Caco-2 (cell line): Measurements from ENCODE around the gene TMF1. TPM values are rescaled to one million over a fixed set of nuclear protein-coding genes. Genes with fewer than 3 reads are reported as not detected.

Source experiments
- BruUV-seq: library from RNA; stranded (reverse); fragments of 400-500 nt; replicated peaks from 2 replicates; lab custom pipeline; 2021; lab: Mats Ljungman, UMichigan
- CTCF ChIA-PET: fragments of 300-600 bp; sonication (Branson Sonifier 250); formaldehyde crosslinking; loops from one replicate; lab custom pipeline; 2022; ENCODE audit warnings: antibody characterized with exemption; lab: Charles Lee
- POLR2A ChIA-PET: fragments of 300-600 bp; sonication (Branson Sonifier 250); formaldehyde crosslinking; loops from one replicate; lab custom pipeline; 2022; ENCODE audit warnings: antibody characterized with exemption; lab: Charles Lee
- DNase-seq, 2 experiments: peaks; one replicate each; pipeline versions ENCODE4 v3.0.0 to v3.0.0-alpha.2; 2020 to 2022
- H3K27me3 ChIP-seq: replicated peaks from 2 replicates; pipeline ENCODE4 v1.6.0; 2011; ENCODE audit warnings: low read length; ENCODE audit not compliant: control insufficient read depth, insufficient read depth
- H3K36me3 ChIP-seq: 2 replicates; pipeline ENCODE4 v1.5.1; 2011; ENCODE audit warnings: low read length; ENCODE audit not compliant: control insufficient read depth, insufficient read depth
- H3K4me1 ChIP-seq: fragments of 250-450 bp; sonication (Bioruptor Pico); 2 replicates; pipeline ENCODE4 v1.5.1; 2020; ENCODE audit warnings: mild to moderate bottlenecking
- H3K4me3 ChIP-seq: 2 replicates; pipeline ENCODE4 v1.5.1; 2011; ENCODE audit warnings: low read depth, mild to moderate bottlenecking, control low read depth, low read length
- H3K9me3 ChIP-seq: fragments of 250-450 bp; sonication (Bioruptor Pico); 2 replicates; pipeline ENCODE4 v1.5.1; 2020; ENCODE audit warnings: mild to moderate bottlenecking, moderate library complexity
- H3K27ac Mint-ChIP-seq: one replicate; pipeline ENCODE4 v1.8.0; 2022; ENCODE audit warnings: mixed read lengths; ENCODE audit not compliant: unreplicated experiment
- H3K27me3 Mint-ChIP-seq: one replicate; pipeline ENCODE4 v1.8.0; 2022; ENCODE audit warnings: mixed read lengths; ENCODE audit not compliant: insufficient read depth, unreplicated experiment
- H3K36me3 Mint-ChIP-seq: one replicate; pipeline ENCODE4 v1.8.0; 2022; ENCODE audit warnings: mild to moderate bottlenecking, mixed read lengths; ENCODE audit not compliant: insufficient read depth, unreplicated experiment
- H3K4me1 Mint-ChIP-seq: one replicate; pipeline ENCODE4 v1.8.0; 2022; ENCODE audit warnings: low read depth, mixed read lengths; ENCODE audit not compliant: unreplicated experiment
- H3K4me3 Mint-ChIP-seq: one replicate; pipeline ENCODE4 v1.8.0; 2022; ENCODE audit warnings: mild to moderate bottlenecking, moderate library complexity, mixed read lengths; ENCODE audit not compliant: unreplicated experiment
- H3K9me3 Mint-ChIP-seq: one replicate; pipeline ENCODE4 v1.8.0; 2022; ENCODE audit warnings: mixed read lengths; ENCODE audit not compliant: unreplicated experiment
- intact Hi-C: fragments of 100-400 bp; cut with micrococcal nuclease; formaldehyde crosslinking; loops from one replicate; pipeline ENCODE4 v1.10.0; 2022; ENCODE audit not compliant: unreplicated experiment
- microRNA-seq: library from miRNA; unstranded; fragments of <30 nt; microRNA quantifications from one replicate; pipeline ENCODE4 v1.2.0, GENCODE V29; 2022
- total RNA-seq: library from RNA; stranded (reverse); gene quantifications from 2 replicates; pipeline ENCODE4 v1.2.3, GENCODE V29; 2022
- TF ChIP-seq, protein P1 (sequence below), 2 experiments: fragments of 200-600 bp in 1 of 2; IDR thresholded peaks; 1 replicate in 1 of 2; 2 replicates in 1 of 2; pipeline versions ENCODE4 v1.5.1 to v1.8.0; 2011 to 2022; ENCODE audit warnings: antibody characterized with exemption in 1 of 2, control low read depth in 1 of 2, inconsistent platforms in 1 of 2, low read depth in 1 of 2, low read length in 1 of 2, mild to moderate bottlenecking in 1 of 2, moderate library complexity in 1 of 2; ENCODE audit not compliant: insufficient read depth in 1 of 2, severe bottlenecking in 1 of 2, unreplicated experiment in 1 of 2

The TMF1 gene
- total RNA-seq, 1 experiment from 2014 or later = 30.2 TPM

GRCh38 chr3:68974711-68975110 is 77.4 kb downstream of the TMF1 start:
- Mint-ChIP-seq H3K27me3 (peaks cover 5% of the 10 kb centered on the region), H3K27ac (no peak overlapping the region), H3K4me3 (no peak overlapping the region), H3K4me1 (no peaks in the 10 kb centered on the region), H3K36me3 (no peaks in the 10 kb centered on the region), H3K9me3 (no peaks in the 10 kb centered on the region)
- POLR2A ChIA-PET = no interaction called here
- TF ChIP-seq, protein P1, sequence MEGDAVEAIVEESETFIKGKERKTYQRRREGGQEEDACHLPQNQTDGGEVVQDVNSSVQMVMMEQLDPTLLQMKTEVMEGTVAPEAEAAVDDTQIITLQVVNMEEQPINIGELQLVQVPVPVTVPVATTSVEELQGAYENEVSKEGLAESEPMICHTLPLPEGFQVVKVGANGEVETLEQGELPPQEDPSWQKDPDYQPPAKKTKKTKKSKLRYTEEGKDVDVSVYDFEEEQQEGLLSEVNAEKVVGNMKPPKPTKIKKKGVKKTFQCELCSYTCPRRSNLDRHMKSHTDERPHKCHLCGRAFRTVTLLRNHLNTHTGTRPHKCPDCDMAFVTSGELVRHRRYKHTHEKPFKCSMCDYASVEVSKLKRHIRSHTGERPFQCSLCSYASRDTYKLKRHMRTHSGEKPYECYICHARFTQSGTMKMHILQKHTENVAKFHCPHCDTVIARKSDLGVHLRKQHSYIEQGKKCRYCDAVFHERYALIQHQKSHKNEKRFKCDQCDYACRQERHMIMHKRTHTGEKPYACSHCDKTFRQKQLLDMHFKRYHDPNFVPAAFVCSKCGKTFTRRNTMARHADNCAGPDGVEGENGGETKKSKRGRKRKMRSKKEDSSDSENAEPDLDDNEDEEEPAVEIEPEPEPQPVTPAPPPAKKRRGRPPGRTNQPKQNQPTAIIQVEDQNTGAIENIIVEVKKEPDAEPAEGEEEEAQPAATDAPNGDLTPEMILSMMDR (IDR thresholded peaks at IDR 0.05; ENCODE audit: insufficient read depth in 1 of 2, low read depth in 1 of 2, low read length in 1 of 2, severe bottlenecking in 1 of 2, unreplicated experiment in 1 of 2) = no peak
- no TSS peak for BruUV-seq
- no peak for DNase-seq
- H3K4me1 ChIP-seq = no peaks in the 10 kb centered on the region
- intact Hi-C loops = no loop called here
- H3K4me3 ChIP-seq = no peak overlapping the region
- H3K27me3 ChIP-seq = no peaks in the 10 kb centered on the region
- CTCF ChIA-PET = no interaction called here
- H3K36me3 ChIP-seq = no peaks in the 10 kb centered on the region
- H3K9me3 ChIP-seq = no peaks in the 10 kb centered on the region

- POLR2A ChIA-PET = no interaction called here
Observed at GRCh38 chr3:68973639-68974038, 78.5 kb downstream of the TMF1 start.

GRCh38 chr3:68972358-68972979 is 79.7 kb downstream of the TMF1 start:
- Mint-ChIP-seq H3K36me3 (no peaks in the 10 kb centered on the region), H3K4me3 (no peak overlapping the region), H3K27ac (no peak overlapping the region), H3K4me1 (no peaks in the 10 kb centered on the region), H3K9me3 (no peaks in the 10 kb centered on the region), H3K27me3 (peaks cover 16% of the 10 kb centered on the region)
- peak; percentile 59 to 70 for DNase-seq
- no peak overlapping the region for H3K4me3 ChIP-seq
- H3K9me3 ChIP-seq = no peaks in the 10 kb centered on the region
- intact Hi-C loops = loop anchor here (1.0 kb wide), 2 partner anchors 79 to 94 kb away; no protein-coding TSS in a partner anchor
- ChIA-PET CTCF (no interaction called here), POLR2A (no interaction called here)
- no TSS peak for BruUV-seq
- no peaks in the 10 kb centered on the region for H3K36me3 ChIP-seq
- H3K27me3 ChIP-seq = no peaks in the 10 kb centered on the region
- no peaks in the 10 kb centered on the region for H3K4me1 ChIP-seq
- TF ChIP-seq, protein P1 (IDR thresholded peaks at IDR 0.05; ENCODE audit: insufficient read depth in 1 of 2, low read depth in 1 of 2, low read length in 1 of 2, severe bottlenecking in 1 of 2, unreplicated experiment in 1 of 2) = peak; percentile 71 to 86

More at GRCh38 chr3:68973639-68974038, 78.5 kb downstream of the TMF1 start:
- Mint-ChIP-seq H3K27ac (no peak overlapping the region), H3K4me3 (no peak overlapping the region), H3K36me3 (no peaks in the 10 kb centered on the region), H3K9me3 (no peaks in the 10 kb centered on the region), H3K4me1 (no peaks in the 10 kb centered on the region), H3K27me3 (peaks cover 11% of the 10 kb centered on the region)
- Histone ChIP-seq H3K9me3 (no peaks in the 10 kb centered on the region), H3K27me3 (no peaks in the 10 kb centered on the region), H3K36me3 (no peaks in the 10 kb centered on the region), H3K4me1 (no peaks in the 10 kb centered on the region), H3K4me3 (no peak overlapping the region)
- no peak for DNase-seq
- BruUV-seq = no TSS peak
- CTCF ChIA-PET = no interaction called here
- TF ChIP-seq, protein P1 (IDR thresholded peaks at IDR 0.05; ENCODE audit: insufficient read depth in 1 of 2, low read depth in 1 of 2, low read length in 1 of 2, severe bottlenecking in 1 of 2, unreplicated experiment in 1 of 2) = no peak
- intact Hi-C loops = no loop called here

Small RNAs within 50 kb of the gene (microRNA-seq; reads per million reads assigned to microRNA genes)
- 1.7 reads per million for gene MIR3136

Other genes starting within 250 kb of the TMF1 start
- gene TAFA4, start 119.8 kb downstream of the TMF1 start, total RNA-seq = not detected in 2 replicates
- gene EOGT, start 38.6 kb downstream of the TMF1 start, total RNA-seq = 16.1 and 17.1 TPM in 2 replicates
- gene UBA3, start 28.0 kb upstream of the TMF1 start, total RNA-seq = 45.7 and 49.6 TPM in 2 replicates
- gene ARL6IP5, start 32.6 kb upstream of the TMF1 start, total RNA-seq = 31.2 and 32.1 TPM in 2 replicates
- not detected in 2 replicates for gene LMOD3, start 70.3 kb upstream of the TMF1 start, total RNA-seq